Renal pelvis (tissue), 4 donors: ENCODE results near the gene PTPN18. TPM values are rescaled to one million over a fixed set of nuclear protein-coding genes. Genes with fewer than 3 reads are reported as not detected.
"Not testable (repeated sequence)": the region's sequence is repeated elsewhere in the genome, so short reads cannot be mapped to it uniquely, and the experiment has no call there.

ENCODE experiments used
- DNase-seq: peaks from one replicate; pipeline ENCODE4 v3.0.0-alpha.2; 2013
- polyA plus RNA-seq, 3 donors: library from polyadenylated mRNA; unstranded; fragments of 120-200 nt; gene quantifications; one replicate each; pipeline ENCODE4 v1.2.1, GENCODE V29; 2013; ENCODE audit not compliant: insufficient read length in 3 of 3

PTPN18 gene
- polyA plus RNA-seq, 3 donors: 29.9 to 42.6 (median 37.0) TPM

GRCh38 chr2:130378206-130378897, 22.5 kb downstream of the PTPN18 start:
- no peak for DNase-seq

GRCh38 chr2:130378898-130379214, 23.0 kb downstream of the PTPN18 start:
- DNase-seq: no peak

GRCh38 chr2:130380096-130380934, 24.5 kb downstream of the PTPN18 start:
- no peak for DNase-seq

GRCh38 chr2:130381145-130381544, 25.3 kb downstream of the PTPN18 start:
- DNase-seq: no peak

GRCh38 chr2:130381619-130382018, 25.8 kb downstream of the PTPN18 start:
- no peak for DNase-seq

- DNase-seq: no peak
Measured at GRCh38 chr2:130382313-130382917, 26.6 kb downstream of the PTPN18 start.

- no peak for DNase-seq
Measured at GRCh38 chr2:130385709-130386108, 29.9 kb downstream of the PTPN18 start.

- DNase-seq: no peak
Measured at GRCh38 chr2:130387071-130387400, 31.2 kb downstream of the PTPN18 start.

GRCh38 chr2:130387804-130388203, 31.9 kb downstream of the PTPN18 start:
- DNase-seq: no peak

GRCh38 chr2:130388221-130388907, 32.5 kb downstream of the PTPN18 start:
- no peak for DNase-seq

- DNase-seq: no peak
Measured at GRCh38 chr2:130389358-130389757, 33.5 kb downstream of the PTPN18 start.

- no peak for DNase-seq
Measured at GRCh38 chr2:130389783-130390182, 33.9 kb downstream of the PTPN18 start.

- DNase-seq: peak; percentile 12
Measured at GRCh38 chr2:130390460-130391057, 34.7 kb downstream of the PTPN18 start.

GRCh38 chr2:130391058-130391871, 35.4 kb downstream of the PTPN18 start:
- peak; percentile 72 for DNase-seq

- DNase-seq: no peak
Measured at GRCh38 chr2:130391872-130392670, 36.2 kb downstream of the PTPN18 start.

GRCh38 chr2:130393318-130393910, 37.6 kb downstream of the PTPN18 start:
- no peak for DNase-seq

GRCh38 chr2:130406280-130406679, 50.4 kb downstream of the PTPN18 start:
- DNase-seq: not testable (repeated sequence)

- not testable (repeated sequence) for DNase-seq
Measured at GRCh38 chr2:130416693-130417092, 60.8 kb downstream of the PTPN18 start.

GRCh38 chr2:130418845-130419244, 63.0 kb downstream of the PTPN18 start:
- not testable (repeated sequence) for DNase-seq
